HepG2 (cell line): Measurements from ENCODE around the gene KCNJ5. TPM values are rescaled to one million over a fixed set of nuclear protein-coding genes. Genes with fewer than 3 reads are reported as not detected.
A peak's percentile ranks its signal among the peaks of the same experiment; 100 is the strongest.

Experiments used
- DZIP1 ChIP-seq: sonication (generic); formaldehyde crosslinking; IDR thresholded peaks from 2 replicates; pipeline ENCODE4 v1.5.0; 2020; ENCODE audit warnings: mild to moderate bottlenecking, missing genetic modification reagents
- E2F1 ChIP-seq: sonication (generic); formaldehyde crosslinking; IDR thresholded peaks from 2 replicates; pipeline ENCODE4 v1.5.0; 2020; ENCODE audit warnings: missing genetic modification reagents
- KDM1A ChIP-seq: IDR thresholded peaks from 2 replicates; pipeline ENCODE4 v1.6.1; 2016; ENCODE audit warnings: missing compliant biosample characterization
- MXI1 ChIP-seq: IDR thresholded peaks from 3 replicates; pipeline ENCODE4 v1.6.1; 2012; ENCODE audit warnings: low read depth, low read length, inconsistent platforms, borderline replicate concordance
- RFX1 ChIP-seq: fragments of 450-650 bp; IDR thresholded peaks from 2 replicates; pipeline ENCODE4 v1.6.1; 2017
- RFX3 ChIP-seq: IDR thresholded peaks from 2 replicates; pipeline ENCODE4 v1.6.1; 2016; ENCODE audit warnings: missing biosample characterization, missing genetic modification reagents
- SOX13 ChIP-seq, 3 experiments: fragments of 450-650 bp in 1 of 3; sonication (generic) in 1 of 3; formaldehyde crosslinking in 1 of 3; IDR thresholded peaks in 2 of 3; conservative IDR thresholded peaks in 1 of 3; 2 replicates each; pipeline versions ENCODE4 v1.5.0 to v1.6.1; 2016 to 2020; ENCODE audit warnings: antibody characterized with exemption in 1 of 3, mild to moderate bottlenecking in 1 of 3, missing compliant biosample characterization in 1 of 3, missing genetic modification reagents in 1 of 3, moderate library complexity in 1 of 3
- SRSF9 ChIP-seq: fragments of 200-400 bp; formaldehyde crosslinking; IDR thresholded peaks from 2 replicates; pipeline ENCODE4 v1.6.1; 2018; ENCODE audit warnings: borderline replicate concordance, mild to moderate bottlenecking, low read depth, low read length; ENCODE audit not compliant: insufficient read depth, poor library complexity, severe bottlenecking
- TOPORS ChIP-seq: sonication (generic); formaldehyde crosslinking; IDR thresholded peaks from 2 replicates; pipeline ENCODE4 v1.8.0; 2023; ENCODE audit warnings: mild to moderate bottlenecking, missing genetic modification reagents
- ZNF101 ChIP-seq: sonication (generic); formaldehyde crosslinking; IDR thresholded peaks from 2 replicates; pipeline ENCODE4 v1.4.0; 2020; ENCODE audit warnings: mild to moderate bottlenecking, low read depth, missing genetic modification reagents, borderline replicate concordance
- ZNF784 ChIP-seq: sonication (generic); formaldehyde crosslinking; IDR thresholded peaks from 2 replicates; pipeline ENCODE4 v1.5.1; 2020; ENCODE audit warnings: missing genetic modification reagents, mild to moderate bottlenecking, borderline replicate concordance
- polyA plus RNA-seq, 8 experiments: library from polyadenylated mRNA; depleted of rRNA in 3 of 8; stranded (reverse) in 7 of 8; unstranded in 1 of 8; fragments of >200 nt; fragmentation: Illumina TruSeq in 4 of 8; extraction: Trizol in 4 of 8; gene quantifications; 2 replicates each; pipeline versions ENCODE4 v1.2.1 to v1.2.3, GENCODE V29; 2011 to 2016; ENCODE audit warnings: low read depth in 4 of 8, missing spikeins in 1 of 8, mixed read lengths in 1 of 8; ENCODE audit not compliant: insufficient read depth in 1 of 8
- total RNA-seq, 5 experiments: library from RNA; depleted of rRNA; stranded (reverse); fragments of >200 nt; fragmentation: Illumina TruSeq; extraction: Trizol; gene quantifications; 2 replicates each; pipeline ENCODE4 v1.2.3, GENCODE V29; 2016; ENCODE audit warnings: low read depth in 1 of 5

KCNJ5 gene
- total and polyA plus RNA-seq, 2 of the 13 experiments (the other 11 are each of a cell fraction or from before 2014, with no cell fraction given), result not detected

GRCh38 chr11:128936606-128937251 lies 45.6 kb downstream of the KCNJ5 start (continued):
- TF ChIP-seq DZIP1 (CRISPR knock-in tag) (no peak), SRSF9 (no peak), E2F1 (CRISPR knock-in tag) (no peak), RFX1 (peak; percentile 50), RFX3 (peak; percentile 52), KDM1A (CRISPR knock-in tag) (no peak), ZNF101 (CRISPR knock-in tag) (no peak), SOX13 (IDR thresholded peaks at IDR 0.05) (no peak), SOX13 (CRISPR knock-in tag; conservative IDR thresholded peaks at IDR 0.05 in 1 of 2, IDR thresholded peaks at IDR 0.05 in 1 of 2) (peak in 1 of 2 experiments; percentile 40; a peak in 1 of 4 replicates), ZNF784 (CRISPR knock-in tag) (no peak), TOPORS (CRISPR knock-in tag) (no peak), MXI1 (no peak)
